NCI-H1694 treated with DMSO at 0.1 percent for 48 hours (cell line): ENCODE measurements around the gene CARNS1.

ENCODE experiments used
- DNase-seq: peaks from one replicate; lab custom pipeline; 2025; lab: John Stamatoyannopoulos, UW

CARNS1 gene

GRCh38 chr11:67415501-67416304 lies at the start of gene CARNS1:
CARNS1 (plus strand) TSS chr11:67415678; CDS start chr11:67416200, 522 bp downstream.
- DNase-seq, result no peak

GRCh38 chr11:67365736-67366444 lies 49.6 kb upstream of the CARNS1 start:
- no peak for DNase-seq

GRCh38 chr11:67366546-67366945 lies 48.9 kb upstream of the CARNS1 start:
- no peak for DNase-seq

GRCh38 chr11:67366961-67367760 lies 48.3 kb upstream of the CARNS1 start:
- DNase-seq, result no peak

GRCh38 chr11:67367761-67368227 lies 47.7 kb upstream of the CARNS1 start:
- DNase-seq, result no peak

GRCh38 chr11:67368621-67369020 lies 46.9 kb upstream of the CARNS1 start:
- no peak for DNase-seq

GRCh38 chr11:67369275-67369674 lies 46.2 kb upstream of the CARNS1 start:
- DNase-seq, result no peak

- no peak for DNase-seq
These were observed 45.6 kb upstream of the CARNS1 start for GRCh38 chr11:67369801-67370284.

- no peak for DNase-seq
These were observed 45.0 kb upstream of the CARNS1 start for GRCh38 chr11:67370351-67371076.

GRCh38 chr11:67371189-67371910 lies 44.1 kb upstream of the CARNS1 start:
- no peak for DNase-seq

- no peak for DNase-seq
These were observed 43.6 kb upstream of the CARNS1 start for GRCh38 chr11:67371911-67372320.

- no peak for DNase-seq
These were observed 43.0 kb upstream of the CARNS1 start for GRCh38 chr11:67372321-67372992.

- no peak for DNase-seq
These were observed 42.4 kb upstream of the CARNS1 start, which contains the start of gene CLCF1 for GRCh38 chr11:67372993-67373647. CLCF1 (minus strand) TSS chr11:67373598; CDS start chr11:67373539, 59 bp downstream.

GRCh38 chr11:67373648-67374570 lies 41.6 kb upstream of the CARNS1 start:
- DNase-seq, result no peak

GRCh38 chr11:67374571-67375281 lies 40.8 kb upstream of the CARNS1 start:
- no peak for DNase-seq

GRCh38 chr11:67375320-67376055 lies 40.0 kb upstream of the CARNS1 start:
- no peak for DNase-seq
